ENCODE results near the gene MGMT. TPM values are rescaled to one million over a fixed set of nuclear protein-coding genes. Genes with fewer than 3 reads are reported as not detected.
A peak's percentile ranks its signal among the peaks of the same experiment; 100 is the strongest.

MGMT gene
- total and polyA plus RNA-seq, 5 donors from 2014 or later: 18.7 to 48.0 (median 35.2) TPM

- H3K27me3 ChIP-seq (ENCODE audit: control insufficient read depth, insufficient read depth, low read length): no peaks in the 10 kb centered on the region
- no peaks in the 10 kb centered on the region for H3K27me3 Mint-ChIP-seq
- no peak overlapping the region for H3K4me3 ChIP-seq (ENCODE audit: low read depth, low read length)
- ATAC-seq (ENCODE audit: low read depth in 2 of 2) (no peak), DNase-seq (no peak)
- H3K4me1 Mint-ChIP-seq: no peaks in the 10 kb centered on the region
- H3K9me3 ChIP-seq (ENCODE audit: control insufficient read depth in 2 of 2, low read length in 2 of 2): no peaks in the 10 kb centered on the region
- no peak overlapping the region for H3K4me3 Mint-ChIP-seq
- H3K27ac ChIP-seq (ENCODE audit: insufficient read depth, low read length, poor library complexity, severe bottlenecking): no peak overlapping the region
- H3K4me1 ChIP-seq (ENCODE audit: control insufficient read depth, insufficient read depth, low read length, poor library complexity, severe bottlenecking): no peaks in the 10 kb centered on the region
- no peak overlapping the region for H3K27ac Mint-ChIP-seq
- H3K36me3 Mint-ChIP-seq: peaks cover 36% of the 10 kb centered on the region
- H3K9me3 Mint-ChIP-seq: no peaks in the 10 kb centered on the region
- peaks cover 3% of the 10 kb centered on the region for H3K36me3 ChIP-seq (ENCODE audit: control insufficient read depth, insufficient read depth, low read length)
Observed at GRCh38 chr10:129712000-129712399, 245.0 kb downstream of the MGMT start.

- H3K27me3 ChIP-seq (ENCODE audit: control insufficient read depth, insufficient read depth, low read length): no peaks in the 10 kb centered on the region
- Mint-ChIP-seq H3K27ac (peak overlapping the region in 1 of 3 donors; percentile 9), H3K36me3 (peaks cover 41% of the 10 kb centered on the region), H3K27me3 (no peaks in the 10 kb centered on the region), H3K4me1 (no peaks in the 10 kb centered on the region), H3K4me3 (no peak overlapping the region), H3K9me3 (peaks cover 0 to 3% (median 0%) of the 10 kb centered on the region in 7 donors)
- H3K4me1 ChIP-seq (ENCODE audit: control insufficient read depth, insufficient read depth, low read length, poor library complexity, severe bottlenecking): no peaks in the 10 kb centered on the region
- H3K9me3 ChIP-seq (ENCODE audit: control insufficient read depth in 2 of 2, low read length in 2 of 2): no peaks in the 10 kb centered on the region
- H3K36me3 ChIP-seq (ENCODE audit: control insufficient read depth, insufficient read depth, low read length): peaks cover 3% of the 10 kb centered on the region
- DNase-seq: no peak
- H3K4me3 ChIP-seq (ENCODE audit: low read depth, low read length): no peak overlapping the region
- no peak for ATAC-seq (ENCODE audit: low read depth in 2 of 2)
- no peak overlapping the region for H3K27ac ChIP-seq (ENCODE audit: insufficient read depth, low read length, poor library complexity, severe bottlenecking)
Observed at GRCh38 chr10:129713659-129714265, 246.7 kb downstream of the MGMT start.

GRCh38 chr10:129715805-129716204 is 248.8 kb downstream of the MGMT start:
- DNase-seq (no peak), ATAC-seq (ENCODE audit: low read depth in 2 of 2) (no peak)
- Mint-ChIP-seq H3K36me3 (peaks cover 47% of the 10 kb centered on the region), H3K4me3 (no peak overlapping the region), H3K27ac (no peak overlapping the region), H3K27me3 (no peaks in the 10 kb centered on the region), H3K9me3 (peaks cover 0 to 12% (median 2%) of the 10 kb centered on the region in 7 donors), H3K4me1 (no peaks in the 10 kb centered on the region)
- Histone ChIP-seq H3K4me3 (ENCODE audit: low read depth, low read length) (no peak overlapping the region), H3K4me1 (ENCODE audit: control insufficient read depth, insufficient read depth, low read length, poor library complexity, severe bottlenecking) (no peaks in the 10 kb centered on the region), H3K36me3 (ENCODE audit: control insufficient read depth, insufficient read depth, low read length) (no peaks in the 10 kb centered on the region), H3K27ac (ENCODE audit: insufficient read depth, low read length, poor library complexity, severe bottlenecking) (no peak overlapping the region), H3K9me3 (ENCODE audit: control insufficient read depth in 2 of 2, low read length in 2 of 2) (peaks cover 0 to 3% of the 10 kb centered on the region in 2 experiments), H3K27me3 (ENCODE audit: control insufficient read depth, insufficient read depth, low read length) (no peaks in the 10 kb centered on the region)

GRCh38 chr10:129716211-129716681 is 249.2 kb downstream of the MGMT start:
- H3K36me3 Mint-ChIP-seq: peaks cover 47% of the 10 kb centered on the region
- Histone ChIP-seq H3K27ac (ENCODE audit: insufficient read depth, low read length, poor library complexity, severe bottlenecking) (no peak overlapping the region), H3K9me3 (ENCODE audit: control insufficient read depth in 2 of 2, low read length in 2 of 2) (peaks cover 0 to 8% of the 10 kb centered on the region in 2 experiments), H3K4me1 (ENCODE audit: control insufficient read depth, insufficient read depth, low read length, poor library complexity, severe bottlenecking) (no peaks in the 10 kb centered on the region), H3K27me3 (ENCODE audit: control insufficient read depth, insufficient read depth, low read length) (no peaks in the 10 kb centered on the region), H3K4me3 (ENCODE audit: low read depth, low read length) (no peak overlapping the region), H3K36me3 (ENCODE audit: control insufficient read depth, insufficient read depth, low read length) (no peaks in the 10 kb centered on the region)
- no peak overlapping the region for H3K27ac Mint-ChIP-seq
- no peak for ATAC-seq (ENCODE audit: low read depth in 2 of 2)
- peaks cover 0 to 16% (median 3%) of the 10 kb centered on the region in 7 donors for H3K9me3 Mint-ChIP-seq
- no peaks in the 10 kb centered on the region for H3K4me1 Mint-ChIP-seq
- no peaks in the 10 kb centered on the region for H3K27me3 Mint-ChIP-seq
- no peak for DNase-seq
- H3K4me3 Mint-ChIP-seq: no peak overlapping the region

- Histone ChIP-seq H3K9me3 (ENCODE audit: control insufficient read depth in 2 of 2, low read length in 2 of 2) (peaks cover 0 to 8% of the 10 kb centered on the region in 2 experiments), H3K4me3 (ENCODE audit: low read depth, low read length) (no peak overlapping the region), H3K4me1 (ENCODE audit: control insufficient read depth, insufficient read depth, low read length, poor library complexity, severe bottlenecking) (no peaks in the 10 kb centered on the region), H3K27me3 (ENCODE audit: control insufficient read depth, insufficient read depth, low read length) (no peaks in the 10 kb centered on the region), H3K36me3 (ENCODE audit: control insufficient read depth, insufficient read depth, low read length) (no peaks in the 10 kb centered on the region), H3K27ac (ENCODE audit: insufficient read depth, low read length, poor library complexity, severe bottlenecking) (no peak overlapping the region)
- DNase-seq (no peak), ATAC-seq (ENCODE audit: low read depth in 2 of 2) (no peak)
- Mint-ChIP-seq H3K36me3 (peaks cover 50% of the 10 kb centered on the region), H3K4me3 (no peak overlapping the region), H3K9me3 (peaks cover 0 to 16% (median 3%) of the 10 kb centered on the region in 7 donors), H3K27me3 (no peaks in the 10 kb centered on the region), H3K27ac (no peak overlapping the region), H3K4me1 (no peaks in the 10 kb centered on the region)
Observed at GRCh38 chr10:129716881-129717280, 249.8 kb downstream of the MGMT start.

GRCh38 chr10:129717816-129718547 is 250.9 kb downstream of the MGMT start:
- Histone ChIP-seq H3K4me1 (ENCODE audit: control insufficient read depth, insufficient read depth, low read length, poor library complexity, severe bottlenecking) (no peaks in the 10 kb centered on the region), H3K36me3 (ENCODE audit: control insufficient read depth, insufficient read depth, low read length) (no peaks in the 10 kb centered on the region), H3K27ac (ENCODE audit: insufficient read depth, low read length, poor library complexity, severe bottlenecking) (no peak overlapping the region), H3K27me3 (ENCODE audit: control insufficient read depth, insufficient read depth, low read length) (no peaks in the 10 kb centered on the region), H3K4me3 (ENCODE audit: low read depth, low read length) (no peak overlapping the region), H3K9me3 (ENCODE audit: control insufficient read depth in 2 of 2, low read length in 2 of 2) (peaks cover 0 to 8% of the 10 kb centered on the region in 2 experiments)
- no peak for DNase-seq
- Mint-ChIP-seq H3K36me3 (peaks cover 48% of the 10 kb centered on the region), H3K27me3 (no peaks in the 10 kb centered on the region), H3K4me1 (no peaks in the 10 kb centered on the region), H3K27ac (no peak overlapping the region), H3K4me3 (no peak overlapping the region), H3K9me3 (peaks cover 0 to 16% (median 3%) of the 10 kb centered on the region in 7 donors)
- no peak for ATAC-seq (ENCODE audit: low read depth in 2 of 2)

GRCh38 chr10:129718548-129719414 is 251.7 kb downstream of the MGMT start:
- H3K36me3 Mint-ChIP-seq: peaks cover 54% of the 10 kb centered on the region

More at GRCh38 chr10:129718548-129719414, 251.7 kb downstream of the MGMT start:
- H3K9me3 Mint-ChIP-seq: peaks cover 0 to 16% (median 3%) of the 10 kb centered on the region in 7 donors
- no peak overlapping the region for H3K27ac ChIP-seq (ENCODE audit: insufficient read depth, low read length, poor library complexity, severe bottlenecking)
- no peaks in the 10 kb centered on the region for H3K4me1 ChIP-seq (ENCODE audit: control insufficient read depth, insufficient read depth, low read length, poor library complexity, severe bottlenecking)
- DNase-seq (no peak), ATAC-seq (ENCODE audit: low read depth in 2 of 2) (no peak)
- no peaks in the 10 kb centered on the region for H3K27me3 ChIP-seq (ENCODE audit: control insufficient read depth, insufficient read depth, low read length)
- no peaks in the 10 kb centered on the region for H3K27me3 Mint-ChIP-seq
- H3K4me1 Mint-ChIP-seq: no peaks in the 10 kb centered on the region
- no peak overlapping the region for H3K27ac Mint-ChIP-seq
- peaks cover 0 to 8% of the 10 kb centered on the region in 2 experiments for H3K9me3 ChIP-seq (ENCODE audit: control insufficient read depth in 2 of 2, low read length in 2 of 2)
- no peaks in the 10 kb centered on the region for H3K36me3 ChIP-seq (ENCODE audit: control insufficient read depth, insufficient read depth, low read length)
- H3K4me3 ChIP-seq (ENCODE audit: low read depth, low read length): no peak overlapping the region
- no peak overlapping the region for H3K4me3 Mint-ChIP-seq
